COLO668 (cell line): ENCODE data around the gene OR4D1.

Source experiments
- DNase-seq: peaks from one replicate; lab custom pipeline; 2025; ENCODE audit not compliant: unreplicated experiment; lab: John Stamatoyannopoulos, UW

The OR4D1 gene

GRCh38 chr17:58153046-58153445 lies 4.9 kb downstream of the OR4D1 start:
- no peak for DNase-seq

- DNase-seq = no peak
Measured at GRCh38 chr17:58153671-58154070, 5.5 kb downstream of the OR4D1 start.

DNA sequence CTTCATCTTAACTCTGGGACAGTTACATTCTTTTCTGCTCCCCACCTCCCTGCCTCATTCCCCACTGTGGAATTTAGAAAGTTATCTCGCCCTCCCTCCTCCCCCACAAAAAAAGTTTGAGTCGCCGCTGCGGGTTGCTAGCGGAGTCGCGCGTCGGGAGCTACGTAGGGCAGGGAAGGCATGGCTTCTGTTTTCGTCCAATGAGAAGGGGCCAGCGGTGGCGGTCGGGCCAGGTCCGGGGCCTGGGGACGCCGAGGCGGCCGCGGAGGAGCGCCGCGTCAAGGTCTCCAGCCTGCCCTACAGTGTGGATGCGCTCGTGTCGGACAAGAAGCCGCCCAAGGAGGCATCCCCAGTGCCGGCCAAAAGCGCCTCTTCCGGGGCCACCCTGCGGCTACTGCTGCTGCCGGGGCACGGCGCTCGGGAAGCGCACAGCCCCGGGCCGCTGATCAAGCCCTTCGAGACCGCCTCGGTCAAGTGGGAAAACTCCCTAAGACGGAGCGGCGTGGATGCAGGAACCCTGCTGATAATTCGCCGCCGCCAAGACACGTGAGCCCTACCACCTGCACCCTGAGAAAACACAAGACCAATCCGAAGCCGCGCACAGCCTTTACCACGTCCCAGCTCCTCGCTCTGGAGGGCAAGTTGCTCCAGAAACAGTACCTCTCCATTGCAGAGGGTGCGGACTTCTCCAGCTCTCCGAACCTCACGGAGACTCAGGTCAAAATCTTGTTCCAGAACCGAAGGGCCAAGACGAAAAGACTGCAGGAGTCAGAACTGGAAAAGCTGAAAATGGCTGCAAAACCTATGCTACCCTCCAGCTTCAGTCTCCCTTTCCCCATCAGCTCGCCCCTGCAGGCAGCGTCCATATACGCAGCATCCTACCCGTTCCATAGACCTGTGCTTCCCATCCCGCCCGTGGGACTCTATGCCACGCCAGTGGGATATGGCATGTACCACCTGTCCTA lies 8.9 kb downstream of the OR4D1 start:
- DNase-seq = peak; percentile 4

DNA sequence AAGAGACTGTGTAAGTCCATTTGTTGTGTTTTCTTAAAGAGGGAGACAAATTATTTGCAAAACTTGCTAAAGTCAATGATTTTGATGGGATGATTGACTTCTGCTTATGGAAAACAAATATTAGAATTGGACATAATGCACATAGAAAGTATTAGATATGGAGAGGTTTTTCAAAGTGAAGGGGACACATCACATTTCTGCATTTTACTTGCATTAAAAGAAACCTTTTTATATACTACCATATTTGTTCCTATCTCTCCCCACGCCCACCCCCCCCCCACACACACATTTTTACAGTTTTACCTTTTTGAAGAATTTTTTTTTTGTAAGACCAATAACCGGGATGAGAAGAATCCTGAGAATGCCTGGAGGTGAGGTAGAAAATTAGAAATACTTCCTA lies 10.0 kb downstream of the OR4D1 start:
- no peak for DNase-seq

DNA sequence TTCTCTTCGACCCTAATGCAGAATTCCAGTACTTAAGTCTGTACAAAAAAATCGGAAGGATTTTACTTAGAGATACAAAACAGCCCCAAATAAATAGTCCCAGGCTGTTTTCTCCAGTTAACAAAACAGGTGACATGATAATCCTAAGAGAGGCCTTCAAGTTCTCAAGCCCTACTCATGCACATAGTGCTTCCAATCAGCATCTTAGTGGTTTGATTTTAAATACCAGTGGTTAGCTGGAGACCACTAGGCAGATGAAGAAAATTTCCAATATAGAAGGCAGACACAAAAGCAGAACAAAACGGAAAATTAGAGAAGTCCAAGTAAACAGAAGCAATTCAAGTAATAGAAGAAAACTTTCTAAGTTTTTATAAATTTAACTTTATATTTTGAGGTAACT lies 13.4 kb downstream of the OR4D1 start:
- DNase-seq = no peak

DNA sequence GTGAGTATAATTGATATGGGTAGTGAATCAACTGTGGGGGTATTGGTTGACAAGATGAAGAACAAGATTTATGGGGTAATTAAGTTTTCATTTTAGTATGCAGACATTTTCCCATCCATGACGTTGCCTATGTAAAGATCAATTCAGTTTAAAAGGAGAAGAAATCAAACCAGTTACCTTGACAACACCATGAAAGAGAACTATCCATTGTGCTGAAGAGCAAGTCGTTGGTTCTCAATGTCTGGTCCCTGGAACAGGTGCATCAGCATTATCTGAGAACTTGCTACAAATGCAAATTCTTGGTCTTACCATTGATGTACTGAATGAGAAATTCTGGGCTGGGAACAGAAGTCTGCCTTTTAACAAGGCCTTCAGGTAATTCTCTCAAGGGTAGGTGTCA lies 17.8 kb downstream of the OR4D1 start:
- DNase-seq = no peak

DNA sequence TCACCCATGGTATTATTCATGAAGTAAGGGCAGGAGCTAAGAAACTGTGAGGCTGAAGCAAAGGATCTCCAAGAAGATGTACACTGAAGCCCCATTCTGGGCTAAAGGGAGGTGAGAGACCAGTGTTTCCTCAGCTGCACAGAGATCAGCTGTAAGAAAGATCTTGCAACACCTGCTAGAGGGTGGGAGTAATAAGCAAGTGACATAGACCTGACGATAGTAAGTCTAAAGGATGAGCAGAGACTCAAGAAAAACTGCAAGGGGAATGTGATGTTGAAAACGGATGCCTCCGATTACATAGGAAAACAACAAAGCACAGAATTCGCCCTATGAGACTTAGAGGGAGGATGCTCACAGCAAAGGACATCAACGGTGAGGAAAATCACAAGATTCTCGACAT lies 18.5 kb downstream of the OR4D1 start, which contains the start of gene OR4D2:
Gene OR4D2, plus strand, starts transcription at position 301 of the 400 bp plus-strand sequence. CDS start 2,674 bp downstream, outside the sequence.
- DNase-seq = no peak

GRCh38 chr17:58170622-58171021 lies 22.4 kb downstream of the OR4D1 start:
- DNase-seq = no peak

DNA sequence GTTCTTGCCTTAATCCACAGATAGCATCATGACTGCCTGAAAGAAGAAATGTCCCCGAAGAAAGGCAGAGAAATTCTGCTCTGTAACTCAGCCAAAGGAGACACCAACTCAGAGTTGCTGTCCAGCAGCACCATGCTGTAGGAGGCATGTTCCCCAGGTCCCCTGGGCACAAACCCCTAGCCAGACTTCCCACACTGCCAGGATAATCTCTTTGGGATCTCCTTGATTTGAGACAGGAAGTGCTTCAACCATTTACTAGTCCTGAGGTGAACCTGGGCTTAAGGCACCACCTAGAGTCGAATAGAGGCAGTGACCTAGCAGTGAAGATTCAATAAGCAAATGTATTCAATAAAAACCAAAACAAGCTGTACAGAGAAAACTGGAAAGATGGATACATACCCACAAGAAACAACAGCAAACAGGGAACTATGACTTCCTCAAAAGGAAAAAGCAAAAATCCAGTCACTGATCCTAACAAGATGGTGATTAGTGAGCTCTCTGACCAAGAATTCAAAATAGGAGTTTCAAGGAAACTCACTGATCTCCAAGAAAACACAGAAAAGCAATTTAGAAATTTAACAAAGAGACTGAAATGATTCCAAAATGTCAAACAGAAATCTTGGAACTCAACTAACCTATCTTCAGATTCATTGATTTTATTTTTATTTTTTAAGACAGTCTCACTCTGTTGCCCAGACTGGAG lies 24.3 kb downstream of the OR4D1 start:
- DNase-seq = peak; percentile 7

GRCh38 chr17:58174871-58175270 lies 26.7 kb downstream of the OR4D1 start:
- DNase-seq = no peak

DNA sequence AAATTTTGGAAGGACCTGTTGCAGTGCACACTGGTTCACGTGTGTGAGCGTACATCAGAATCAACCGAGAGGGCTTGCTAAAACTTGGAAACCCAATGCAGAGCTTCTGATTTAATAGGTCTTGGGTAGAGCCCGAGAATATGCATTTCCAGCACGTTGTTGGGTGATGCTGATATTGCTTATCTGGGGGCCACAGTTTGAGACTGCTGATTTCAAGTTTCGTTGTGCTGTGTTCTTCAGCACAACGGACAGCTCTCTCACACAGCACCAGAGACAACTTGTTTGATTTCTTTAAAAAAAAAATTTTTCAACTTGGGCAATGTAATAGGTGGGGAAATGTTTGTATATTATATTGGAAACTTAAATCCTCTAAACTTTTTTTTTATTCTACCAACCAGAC lies 28.0 kb downstream of the OR4D1 start:
- no peak for DNase-seq

DNA sequence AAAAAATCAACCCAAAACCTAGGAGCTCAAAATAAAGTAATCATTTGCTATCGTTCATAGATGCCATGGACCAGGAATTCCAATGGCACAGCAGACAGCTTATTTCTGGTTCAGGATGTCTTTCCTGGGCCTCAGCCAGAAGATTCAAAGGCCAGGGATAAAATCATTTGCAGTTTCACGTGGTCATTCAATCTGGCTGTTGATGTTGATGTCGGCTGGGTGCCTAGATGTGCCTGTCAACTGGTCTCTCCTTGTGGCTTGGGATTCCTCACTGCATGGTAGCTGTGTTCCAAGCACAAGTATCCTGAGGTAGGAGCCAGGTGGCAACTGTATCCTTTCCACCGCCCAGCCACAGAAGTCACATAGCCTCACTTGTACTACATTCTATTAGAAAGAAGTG lies 33.6 kb downstream of the OR4D1 start:
- DNase-seq = no peak

GRCh38 chr17:58183514-58183913 lies 35.3 kb downstream of the OR4D1 start:
- DNase-seq = no peak

GRCh38 chr17:58184308-58184985 lies 36.3 kb downstream of the OR4D1 start:
- DNase-seq = no peak

DNA sequence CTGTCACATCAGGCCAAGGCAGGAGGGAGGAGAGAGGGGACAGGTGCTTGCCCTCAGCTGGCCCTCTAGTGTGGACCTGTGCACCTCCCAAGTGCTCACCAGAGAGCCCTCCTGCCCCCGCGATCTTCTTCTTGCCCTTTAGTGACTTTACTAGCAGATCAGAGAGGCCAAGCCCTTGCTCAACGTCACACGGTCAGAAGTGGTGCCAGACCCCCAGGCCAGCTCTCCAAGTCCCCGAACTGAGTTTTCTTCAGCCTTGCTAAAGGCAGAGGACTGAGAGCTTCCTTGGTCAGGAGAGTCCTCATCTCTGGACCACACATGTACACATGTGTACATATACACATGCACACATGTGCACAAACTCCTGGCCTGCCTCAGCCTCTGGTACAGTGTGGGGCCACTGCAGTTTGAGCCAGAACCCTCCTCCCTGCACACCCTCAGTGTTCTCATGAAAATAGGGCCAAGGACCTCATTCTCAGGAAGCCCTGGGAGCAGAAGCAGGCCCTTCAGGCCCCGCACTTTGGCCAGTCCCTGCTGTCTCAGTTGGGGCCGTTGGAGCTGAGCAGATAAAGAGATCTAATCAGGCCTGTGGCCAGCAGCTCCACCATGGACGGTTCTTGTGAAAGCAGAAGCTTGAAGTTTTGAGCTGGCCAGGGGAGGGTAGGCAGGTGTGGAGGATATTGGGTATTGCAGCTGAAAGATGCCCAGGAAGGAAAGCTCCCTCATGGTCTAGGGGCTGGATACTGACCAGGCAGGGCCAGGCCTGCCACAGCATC lies 37.0 kb downstream of the OR4D1 start:
- no peak for DNase-seq

DNA sequence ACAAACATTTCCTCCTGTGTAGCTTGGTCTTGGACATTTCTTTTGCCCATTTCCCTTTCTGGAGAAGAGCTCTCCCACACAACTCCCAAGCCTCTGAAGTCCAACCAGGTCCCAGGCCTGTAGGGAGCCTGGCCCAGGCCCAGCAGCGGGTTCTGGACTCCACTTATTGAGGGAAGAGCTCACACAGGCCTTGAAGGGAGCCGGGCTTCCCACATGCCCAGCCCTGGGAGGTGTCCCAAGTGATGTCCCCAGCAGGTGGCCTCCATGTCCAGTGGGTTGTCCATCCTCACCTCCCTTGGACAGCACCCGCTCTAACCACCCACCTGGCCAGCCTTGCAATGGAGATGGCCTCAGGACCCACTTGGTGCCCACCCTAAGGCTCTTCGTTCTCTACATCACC lies 38.4 kb downstream of the OR4D1 start:
- no peak for DNase-seq

- DNase-seq = no peak
Measured at GRCh38 chr17:58187063-58187462, 38.9 kb downstream of the OR4D1 start.

- DNase-seq = no peak
Measured at GRCh38 chr17:58187675-58188074, 39.5 kb downstream of the OR4D1 start.

DNA sequence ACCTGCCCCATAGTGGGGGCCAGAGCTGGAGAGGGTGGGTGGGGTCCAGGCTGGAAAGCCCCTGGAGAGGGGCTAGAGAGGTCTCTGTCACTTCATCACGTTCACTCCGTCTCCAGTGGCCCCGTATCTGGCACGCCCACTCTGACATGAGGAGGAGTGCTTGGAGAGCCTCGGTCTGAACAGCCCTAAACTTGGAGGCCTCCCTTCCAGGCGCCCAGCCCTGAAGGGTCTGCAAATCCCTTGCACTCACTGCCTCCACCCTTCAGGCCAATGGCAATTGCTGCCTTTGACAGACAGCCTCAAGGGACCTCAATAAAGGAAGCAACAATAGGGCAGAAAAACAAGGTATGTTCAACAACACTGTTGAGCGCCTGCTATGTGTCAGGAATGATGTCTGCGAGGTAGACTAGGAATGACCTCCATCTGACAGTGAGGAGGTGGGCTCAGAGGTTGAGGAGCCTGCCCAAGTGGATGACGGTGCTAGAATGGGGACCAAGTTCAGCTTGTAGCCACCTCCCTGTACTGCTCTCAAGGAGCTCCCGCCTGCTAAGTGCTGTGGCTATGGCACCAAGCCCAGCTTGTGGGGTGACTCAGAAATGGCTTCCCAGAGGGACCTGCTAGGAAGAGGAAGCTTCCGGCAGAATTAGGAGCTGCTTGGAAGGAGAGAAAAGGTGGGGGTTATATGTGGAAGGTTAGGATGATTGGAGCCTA lies 41.4 kb downstream of the OR4D1 start:
- DNase-seq = no peak

- no peak for DNase-seq
Measured at GRCh38 chr17:58191241-58191896, 43.2 kb downstream of the OR4D1 start.
